ENCODE results near the gene TRIP11. TPM values are rescaled to one million over a fixed set of nuclear protein-coding genes. Genes with fewer than 3 reads are reported as not detected.

Gene TRIP11
- total RNA-seq, 1 experiment from 2014 or later = 43.4 TPM

DNA sequence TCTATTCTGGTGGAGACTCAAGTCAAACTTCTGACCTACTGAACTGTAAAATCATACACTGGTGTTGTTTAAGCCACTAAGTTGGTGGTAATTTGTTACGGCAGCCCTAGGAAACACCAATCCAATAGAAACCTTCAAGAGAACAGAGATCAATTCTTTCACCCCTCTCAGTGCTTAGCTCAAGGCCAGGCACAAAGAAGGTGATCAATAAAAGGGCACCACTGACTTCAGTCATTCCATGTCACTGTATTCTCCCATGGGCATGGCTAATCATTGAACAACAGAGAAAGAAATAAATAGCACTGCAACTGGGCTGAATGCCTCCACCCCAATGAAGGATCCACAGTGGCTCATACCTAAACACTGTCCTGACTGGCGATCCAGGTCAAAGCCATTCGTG lies 99.7 kb downstream of the TRIP11 start:
- no peak overlapping the region for H3K4me3 Mint-ChIP-seq (ENCODE audit: unreplicated experiment)
- no peaks in the 10 kb centered on the region for H3K9me3 Mint-ChIP-seq (ENCODE audit: unreplicated experiment)
- H3K27ac Mint-ChIP-seq (ENCODE audit: unreplicated experiment) = no peak overlapping the region
- Histone ChIP-seq H3K4me1 (no peaks in the 10 kb centered on the region), H3K9me3 (no peaks in the 10 kb centered on the region), H3K27me3 (replicated peaks; ENCODE audit: control insufficient read depth, insufficient read depth, low read length) (no peaks in the 10 kb centered on the region), H3K4me3 (ENCODE audit: low read depth, low read length) (no peak overlapping the region), H3K36me3 (ENCODE audit: control insufficient read depth, insufficient read depth, low read length) (no peaks in the 10 kb centered on the region)
- no peaks in the 10 kb centered on the region for H3K36me3 Mint-ChIP-seq (ENCODE audit: insufficient read depth, unreplicated experiment)
- H3K27me3 Mint-ChIP-seq (ENCODE audit: insufficient read depth, unreplicated experiment) = no peaks in the 10 kb centered on the region
- H3K4me1 Mint-ChIP-seq (ENCODE audit: low read depth, unreplicated experiment) = no peaks in the 10 kb centered on the region
- TF ChIP-seq, protein P1, sequence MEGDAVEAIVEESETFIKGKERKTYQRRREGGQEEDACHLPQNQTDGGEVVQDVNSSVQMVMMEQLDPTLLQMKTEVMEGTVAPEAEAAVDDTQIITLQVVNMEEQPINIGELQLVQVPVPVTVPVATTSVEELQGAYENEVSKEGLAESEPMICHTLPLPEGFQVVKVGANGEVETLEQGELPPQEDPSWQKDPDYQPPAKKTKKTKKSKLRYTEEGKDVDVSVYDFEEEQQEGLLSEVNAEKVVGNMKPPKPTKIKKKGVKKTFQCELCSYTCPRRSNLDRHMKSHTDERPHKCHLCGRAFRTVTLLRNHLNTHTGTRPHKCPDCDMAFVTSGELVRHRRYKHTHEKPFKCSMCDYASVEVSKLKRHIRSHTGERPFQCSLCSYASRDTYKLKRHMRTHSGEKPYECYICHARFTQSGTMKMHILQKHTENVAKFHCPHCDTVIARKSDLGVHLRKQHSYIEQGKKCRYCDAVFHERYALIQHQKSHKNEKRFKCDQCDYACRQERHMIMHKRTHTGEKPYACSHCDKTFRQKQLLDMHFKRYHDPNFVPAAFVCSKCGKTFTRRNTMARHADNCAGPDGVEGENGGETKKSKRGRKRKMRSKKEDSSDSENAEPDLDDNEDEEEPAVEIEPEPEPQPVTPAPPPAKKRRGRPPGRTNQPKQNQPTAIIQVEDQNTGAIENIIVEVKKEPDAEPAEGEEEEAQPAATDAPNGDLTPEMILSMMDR (IDR thresholded peaks at IDR 0.05; ENCODE audit: insufficient read depth in 1 of 2, low read depth in 1 of 2, low read length in 1 of 2, severe bottlenecking in 1 of 2, unreplicated experiment in 1 of 2) = no peak
- intact Hi-C loops (cut with micrococcal nuclease; ENCODE audit: unreplicated experiment) = no loop called here
- CTCF ChIA-PET = no interaction called here
- POLR2A ChIA-PET = no interaction called here
- DNase-seq = no peak
- no TSS peak for BruUV-seq (replicated peaks)

DNA sequence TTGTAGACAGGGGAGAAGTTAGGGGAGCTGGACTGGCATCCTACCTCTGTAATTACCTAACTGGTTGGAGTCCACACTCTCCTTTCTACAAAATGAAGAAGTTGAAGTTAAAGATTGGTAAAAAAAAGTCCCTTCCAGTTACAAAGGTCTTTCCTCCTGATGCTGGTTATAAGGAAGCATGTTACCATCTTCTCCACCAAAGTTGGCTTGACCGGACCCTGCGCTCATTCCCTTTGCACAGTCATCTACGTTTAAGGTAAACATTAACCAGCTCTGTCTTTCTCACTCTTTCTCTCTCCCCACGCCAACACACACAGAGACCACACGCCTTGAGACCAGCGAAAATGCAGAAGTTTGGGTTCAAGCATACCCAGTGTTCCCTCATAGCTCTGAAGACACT lies 104.3 kb downstream of the TRIP11 start:
- Mint-ChIP-seq H3K27ac (ENCODE audit: unreplicated experiment) (no peak overlapping the region), H3K27me3 (ENCODE audit: insufficient read depth, unreplicated experiment) (no peaks in the 10 kb centered on the region), H3K4me1 (ENCODE audit: low read depth, unreplicated experiment) (peaks cover 8% of the 10 kb centered on the region), H3K4me3 (ENCODE audit: unreplicated experiment) (no peak overlapping the region), H3K36me3 (ENCODE audit: insufficient read depth, unreplicated experiment) (no peaks in the 10 kb centered on the region), H3K9me3 (ENCODE audit: unreplicated experiment) (no peaks in the 10 kb centered on the region)
- BruUV-seq (replicated peaks) = no TSS peak
- H3K27me3 ChIP-seq (replicated peaks; ENCODE audit: control insufficient read depth, insufficient read depth, low read length) = no peaks in the 10 kb centered on the region
- H3K4me3 ChIP-seq (ENCODE audit: low read depth, low read length) = no peak overlapping the region
- no peaks in the 10 kb centered on the region for H3K36me3 ChIP-seq (ENCODE audit: control insufficient read depth, insufficient read depth, low read length)
- DNase-seq = no peak
- ChIA-PET POLR2A (no interaction called here), CTCF (no interaction called here)
- peaks cover 7% of the 10 kb centered on the region for H3K4me1 ChIP-seq
- H3K9me3 ChIP-seq = no peaks in the 10 kb centered on the region
- TF ChIP-seq, protein P1 (IDR thresholded peaks at IDR 0.05; ENCODE audit: insufficient read depth in 1 of 2, low read depth in 1 of 2, low read length in 1 of 2, severe bottlenecking in 1 of 2, unreplicated experiment in 1 of 2) = no peak
- intact Hi-C loops (cut with micrococcal nuclease; ENCODE audit: unreplicated experiment) = no loop called here

DNA sequence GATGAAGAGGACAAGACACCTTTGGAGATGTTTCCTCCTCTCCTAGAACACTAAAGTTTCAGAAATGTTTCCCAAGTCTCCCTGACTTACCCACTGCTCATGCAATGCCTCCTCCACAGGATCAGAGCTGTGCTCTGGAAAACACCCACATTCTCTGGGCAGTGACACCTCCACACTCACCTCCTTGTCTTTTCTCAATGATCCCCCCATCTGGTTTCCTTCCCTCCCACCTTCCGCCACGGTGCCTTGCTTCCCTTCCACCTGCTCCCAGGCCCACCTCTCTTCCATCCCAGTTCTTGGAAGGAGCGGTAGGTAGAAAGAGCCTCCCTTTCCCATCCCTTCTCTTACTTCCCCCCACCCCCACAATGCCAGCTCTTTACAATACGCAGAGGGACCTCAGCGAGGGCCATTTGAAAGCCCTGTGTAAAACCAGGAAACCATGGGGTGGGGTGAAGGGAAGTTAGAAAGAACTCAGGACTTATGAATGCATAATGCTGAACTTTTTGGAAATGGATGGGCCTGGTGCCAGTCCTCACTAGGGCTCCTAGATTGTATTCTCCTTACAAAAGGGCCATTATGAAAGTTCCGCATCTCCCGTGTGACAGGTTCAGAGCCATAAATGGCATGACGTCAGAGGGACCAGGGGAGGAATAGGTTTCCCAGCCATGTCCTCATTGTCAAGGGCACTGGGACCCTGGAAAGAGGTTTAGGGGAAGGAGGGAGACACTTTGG lies 105.1 kb downstream of the TRIP11 start:
- no peaks in the 10 kb centered on the region for H3K27me3 ChIP-seq (replicated peaks; ENCODE audit: control insufficient read depth, insufficient read depth, low read length)
- POLR2A ChIA-PET = no interaction called here
- no peaks in the 10 kb centered on the region for H3K36me3 ChIP-seq (ENCODE audit: control insufficient read depth, insufficient read depth, low read length)
- no peaks in the 10 kb centered on the region for H3K27me3 Mint-ChIP-seq (ENCODE audit: insufficient read depth, unreplicated experiment)
- no peak overlapping the region for H3K4me3 Mint-ChIP-seq (ENCODE audit: unreplicated experiment)
- TF ChIP-seq, protein P1 (IDR thresholded peaks at IDR 0.05; ENCODE audit: insufficient read depth in 1 of 2, low read depth in 1 of 2, low read length in 1 of 2, severe bottlenecking in 1 of 2, unreplicated experiment in 1 of 2) = no peak
- BruUV-seq (replicated peaks) = no TSS peak
- H3K4me1 ChIP-seq = peaks cover 9% of the 10 kb centered on the region
- H3K4me1 Mint-ChIP-seq (ENCODE audit: low read depth, unreplicated experiment) = peaks cover 11% of the 10 kb centered on the region
- CTCF ChIA-PET = no interaction called here
- DNase-seq = no peak
- H3K36me3 Mint-ChIP-seq (ENCODE audit: insufficient read depth, unreplicated experiment) = no peaks in the 10 kb centered on the region
- no peak overlapping the region for H3K4me3 ChIP-seq (ENCODE audit: low read depth, low read length)
- intact Hi-C loops (cut with micrococcal nuclease; ENCODE audit: unreplicated experiment) = no loop called here
- H3K9me3 Mint-ChIP-seq (ENCODE audit: unreplicated experiment) = no peaks in the 10 kb centered on the region
- no peaks in the 10 kb centered on the region for H3K9me3 ChIP-seq
- no peak overlapping the region for H3K27ac Mint-ChIP-seq (ENCODE audit: unreplicated experiment)
